ENCODE results near the gene MMD. TPM values are rescaled to one million over a fixed set of nuclear protein-coding genes. Genes with fewer than 3 reads are reported as not detected.
"Not testable (repeated sequence)": the region's sequence is repeated elsewhere in the genome, so short reads cannot be mapped to it uniquely, and the experiment has no call there.

MMD gene, protein sequence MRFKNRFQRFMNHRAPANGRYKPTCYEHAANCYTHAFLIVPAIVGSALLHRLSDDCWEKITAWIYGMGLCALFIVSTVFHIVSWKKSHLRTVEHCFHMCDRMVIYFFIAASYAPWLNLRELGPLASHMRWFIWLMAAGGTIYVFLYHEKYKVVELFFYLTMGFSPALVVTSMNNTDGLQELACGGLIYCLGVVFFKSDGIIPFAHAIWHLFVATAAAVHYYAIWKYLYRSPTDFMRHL
- total RNA-seq, result 10 to 100 TPM in 4 of 6 experiments, 1 to 10 TPM in 2; 2.8 to 17.2 (median 12.4) TPM
- long read RNA-seq, result 0 reads

DNA sequence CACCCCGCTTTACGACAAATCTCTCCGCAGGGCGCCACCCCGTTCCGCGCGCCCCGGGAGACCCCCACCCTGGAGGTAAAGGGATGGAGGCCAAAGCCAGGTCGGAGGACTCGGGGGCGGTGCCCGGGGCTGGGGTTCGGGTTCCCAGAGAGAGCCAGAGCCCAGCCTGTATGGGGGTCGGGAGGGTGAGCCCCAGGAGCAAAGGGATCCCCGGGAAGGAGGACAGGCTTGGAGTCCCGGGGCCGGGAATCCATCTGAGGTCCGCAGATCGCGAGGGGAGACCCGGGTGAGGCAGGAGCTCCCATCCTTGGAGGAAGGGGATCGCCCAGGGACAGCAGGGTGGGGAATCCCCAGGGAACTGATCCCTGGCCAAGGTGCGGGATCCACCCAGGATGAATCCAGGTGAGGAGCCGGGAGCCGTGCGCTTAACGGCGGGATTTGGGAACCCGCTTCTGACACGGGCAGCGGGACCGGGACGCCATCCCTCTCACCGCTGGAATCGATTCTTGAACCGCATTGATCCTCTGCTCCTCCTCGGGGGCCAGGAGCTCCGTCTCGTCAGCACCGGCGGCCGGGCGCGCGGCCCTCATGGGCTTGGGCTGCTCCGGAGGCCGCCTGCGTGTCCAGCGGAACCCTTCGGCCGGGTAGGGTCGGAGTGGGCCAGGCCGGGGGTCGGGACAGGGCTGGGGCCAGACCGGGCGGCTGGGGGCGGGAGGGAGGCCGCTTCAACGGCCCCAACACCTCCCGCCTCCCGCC is at the start of gene MMD:
MMD (minus strand) TSS at position 657 of the 756 bp plus-strand sequence; CDS start at position 517, 140 bp downstream.
- H3K9me3 ChIP-seq, result no peaks in the 10 kb centered on the region
- H3K27me3 ChIP-seq, result no peaks in the 10 kb centered on the region
- ATAC-seq (peak; percentile 39 to 61 (median 54)), DNase-seq (peak; percentile 65 to 78 (median 68))
- no peaks in the 10 kb centered on the region for H3K36me3 ChIP-seq
- peaks cover 0 to 24% (median 2%) of the 10 kb centered on the region in 4 donors for H3K4me1 ChIP-seq
- H3K4me3 ChIP-seq, result peak within 1 kb of the TSS; percentile 74 to 98 (median 81)
- TF ChIP-seq, protein P1, sequence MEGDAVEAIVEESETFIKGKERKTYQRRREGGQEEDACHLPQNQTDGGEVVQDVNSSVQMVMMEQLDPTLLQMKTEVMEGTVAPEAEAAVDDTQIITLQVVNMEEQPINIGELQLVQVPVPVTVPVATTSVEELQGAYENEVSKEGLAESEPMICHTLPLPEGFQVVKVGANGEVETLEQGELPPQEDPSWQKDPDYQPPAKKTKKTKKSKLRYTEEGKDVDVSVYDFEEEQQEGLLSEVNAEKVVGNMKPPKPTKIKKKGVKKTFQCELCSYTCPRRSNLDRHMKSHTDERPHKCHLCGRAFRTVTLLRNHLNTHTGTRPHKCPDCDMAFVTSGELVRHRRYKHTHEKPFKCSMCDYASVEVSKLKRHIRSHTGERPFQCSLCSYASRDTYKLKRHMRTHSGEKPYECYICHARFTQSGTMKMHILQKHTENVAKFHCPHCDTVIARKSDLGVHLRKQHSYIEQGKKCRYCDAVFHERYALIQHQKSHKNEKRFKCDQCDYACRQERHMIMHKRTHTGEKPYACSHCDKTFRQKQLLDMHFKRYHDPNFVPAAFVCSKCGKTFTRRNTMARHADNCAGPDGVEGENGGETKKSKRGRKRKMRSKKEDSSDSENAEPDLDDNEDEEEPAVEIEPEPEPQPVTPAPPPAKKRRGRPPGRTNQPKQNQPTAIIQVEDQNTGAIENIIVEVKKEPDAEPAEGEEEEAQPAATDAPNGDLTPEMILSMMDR (IDR thresholded peaks at IDR 0.05), result no peak
- peak; percentile 84 for TF ChIP-seq POLR2A (IDR thresholded peaks at IDR 0.05)
- intact Hi-C loops (cut with DNase I), result no loop called here
- H3K27ac ChIP-seq, result peak within 1 kb of the TSS; percentile 80 to 93 (median 86)
- 0% methylated on average over 1 of the region's 62 CpGs for WGBS (ENCODE audit: insufficient coverage, low coverage, low lambda C conversion rate, missing lambda C conversion rate)

- no peak for DNase-seq
- H3K36me3 ChIP-seq, result no peaks in the 10 kb centered on the region
- WGBS (ENCODE audit: insufficient coverage, low coverage, low lambda C conversion rate, missing lambda C conversion rate), result 56% methylated on average over 6 of the region's 7 CpGs
- TF ChIP-seq, protein P1 (IDR thresholded peaks at IDR 0.05), result no peak
- TF ChIP-seq POLR2A (IDR thresholded peaks at IDR 0.05), result no peak
- peak in 3 of 4 donors; percentile 26 to 58 (median 26) for ATAC-seq
- no peak overlapping the region for H3K4me3 ChIP-seq
- intact Hi-C loops (cut with DNase I), result no loop called here
- H3K27ac ChIP-seq, result no peak overlapping the region
- H3K9me3 ChIP-seq, result no peaks in the 10 kb centered on the region
- no peaks in the 10 kb centered on the region for H3K27me3 ChIP-seq
- H3K4me1 ChIP-seq, result no peaks in the 10 kb centered on the region
Observed at GRCh38 chr17:55466671-55467070, 45.0 kb upstream of the MMD start.

GRCh38 chr17:55465771-55466170 is 44.1 kb upstream of the MMD start:
- WGBS (ENCODE audit: insufficient coverage, low coverage, low lambda C conversion rate, missing lambda C conversion rate), result 33% methylated on average over 3 of the region's 4 CpGs
- H3K9me3 ChIP-seq; intact Hi-C loops (cut with DNase I): not testable (repeated sequence)

GRCh38 chr17:55463600-55463999 is 42.0 kb upstream of the MMD start:
- Histone ChIP-seq H3K36me3 (no peaks in the 10 kb centered on the region), H3K4me3 (no peak overlapping the region), H3K4me1 (no peaks in the 10 kb centered on the region), H3K27ac (no peak overlapping the region), H3K9me3 (no peaks in the 10 kb centered on the region), H3K27me3 (no peaks in the 10 kb centered on the region)
- TF ChIP-seq POLR2A (IDR thresholded peaks at IDR 0.05), result no peak
- TF ChIP-seq, protein P1 (IDR thresholded peaks at IDR 0.05), result no peak
- intact Hi-C loops (cut with DNase I), result no loop called here
- ATAC-seq (peak in 1 of 4 donors; percentile 45), DNase-seq (no peak)
- 32% methylated on average over 2 of the region's 2 CpGs for WGBS (ENCODE audit: insufficient coverage, low coverage, low lambda C conversion rate, missing lambda C conversion rate)

More at GRCh38 chr17:55465771-55466170, 44.1 kb upstream of the MMD start:
- not testable (repeated sequence) for DNase-seq, H3K4me3 ChIP-seq, ATAC-seq, H3K27me3 ChIP-seq, H3K4me1 ChIP-seq, H3K36me3 ChIP-seq, H3K27ac ChIP-seq

- no peak overlapping the region for H3K4me3 ChIP-seq
- no peaks in the 10 kb centered on the region for H3K36me3 ChIP-seq
- no peak for DNase-seq
- no peak overlapping the region for H3K27ac ChIP-seq
- no peak for ATAC-seq
- TF ChIP-seq POLR2A (IDR thresholded peaks at IDR 0.05), result no peak
- TF ChIP-seq, protein P1 (IDR thresholded peaks at IDR 0.05), result no peak
- no peaks in the 10 kb centered on the region for H3K9me3 ChIP-seq
- H3K4me1 ChIP-seq, result no peaks in the 10 kb centered on the region
- no peaks in the 10 kb centered on the region for H3K27me3 ChIP-seq
- intact Hi-C loops (cut with DNase I), result no loop called here
Observed at GRCh38 chr17:55462711-55463110, 41.1 kb upstream of the MMD start.
